Chondrocyte (in vitro differentiated cells): ENCODE data around the gene ACTR6. TPM values are rescaled to one million over a fixed set of nuclear protein-coding genes. Genes with fewer than 3 reads are reported as not detected.

Experiments used
- DNase-seq: peaks from one replicate; pipeline ENCODE4 v3.0.0; 2021; ENCODE audit warnings: mixed read lengths, low spot score
- H3K27ac Mint-ChIP-seq: one replicate; pipeline ENCODE4 v1.8.0; 2021; ENCODE audit warnings: mild to moderate bottlenecking, moderate library complexity, mixed read lengths; ENCODE audit not compliant: unreplicated experiment
- H3K27me3 Mint-ChIP-seq: 2 replicates; pipeline ENCODE4 v1.8.0; 2021; ENCODE audit warnings: low read depth, mixed read lengths
- H3K36me3 Mint-ChIP-seq: 2 replicates; pipeline ENCODE4 v1.8.0; 2021; ENCODE audit warnings: low read depth, mixed read lengths
- H3K4me1 Mint-ChIP-seq: 2 replicates; pipeline ENCODE4 v1.8.0; 2021; ENCODE audit warnings: low read depth, mild to moderate bottlenecking, mixed read lengths
- H3K4me3 Mint-ChIP-seq: one replicate; pipeline ENCODE4 v1.8.0; 2021; ENCODE audit warnings: mild to moderate bottlenecking, moderate library complexity, mixed read lengths; ENCODE audit not compliant: unreplicated experiment
- H3K9me3 Mint-ChIP-seq: 2 replicates; pipeline ENCODE4 v1.8.0; 2021; ENCODE audit warnings: low read depth, mixed read lengths
- total RNA-seq: library from RNA; stranded (reverse); gene quantifications from 3 replicates; pipeline ENCODE4 v1.2.1, GENCODE V29; 2021
- TF ChIP-seq, protein P1 (sequence below): fragments of 200-600 bp; sonication (generic); IDR thresholded peaks from 2 replicates; pipeline ENCODE4 v1.5.0; 2021; ENCODE audit warnings: antibody characterized with exemption, mild to moderate bottlenecking, moderate library complexity

ACTR6 gene
- total RNA-seq, 1 donor from 2014 or later: 20.7 TPM

DNA sequence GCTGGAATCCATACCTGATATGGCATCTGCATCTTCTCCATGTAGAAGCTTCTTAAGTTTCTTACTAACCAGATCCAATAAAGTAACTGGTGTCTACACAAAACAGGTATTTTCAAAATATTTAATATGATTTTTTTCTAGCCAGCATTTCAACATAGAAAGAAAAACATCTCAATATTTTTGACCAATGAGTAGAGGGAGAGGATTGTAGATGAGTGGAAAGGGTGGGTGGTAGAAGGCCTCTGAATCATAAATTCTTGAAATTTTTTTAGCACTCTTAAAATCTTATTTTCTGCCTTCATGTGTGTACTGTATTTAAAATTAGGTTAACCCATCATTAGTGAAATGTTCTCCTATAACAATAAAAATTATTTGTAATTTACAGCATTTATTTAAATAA, 48.3 kb downstream of the ACTR6 start:
- TF ChIP-seq, protein P1, sequence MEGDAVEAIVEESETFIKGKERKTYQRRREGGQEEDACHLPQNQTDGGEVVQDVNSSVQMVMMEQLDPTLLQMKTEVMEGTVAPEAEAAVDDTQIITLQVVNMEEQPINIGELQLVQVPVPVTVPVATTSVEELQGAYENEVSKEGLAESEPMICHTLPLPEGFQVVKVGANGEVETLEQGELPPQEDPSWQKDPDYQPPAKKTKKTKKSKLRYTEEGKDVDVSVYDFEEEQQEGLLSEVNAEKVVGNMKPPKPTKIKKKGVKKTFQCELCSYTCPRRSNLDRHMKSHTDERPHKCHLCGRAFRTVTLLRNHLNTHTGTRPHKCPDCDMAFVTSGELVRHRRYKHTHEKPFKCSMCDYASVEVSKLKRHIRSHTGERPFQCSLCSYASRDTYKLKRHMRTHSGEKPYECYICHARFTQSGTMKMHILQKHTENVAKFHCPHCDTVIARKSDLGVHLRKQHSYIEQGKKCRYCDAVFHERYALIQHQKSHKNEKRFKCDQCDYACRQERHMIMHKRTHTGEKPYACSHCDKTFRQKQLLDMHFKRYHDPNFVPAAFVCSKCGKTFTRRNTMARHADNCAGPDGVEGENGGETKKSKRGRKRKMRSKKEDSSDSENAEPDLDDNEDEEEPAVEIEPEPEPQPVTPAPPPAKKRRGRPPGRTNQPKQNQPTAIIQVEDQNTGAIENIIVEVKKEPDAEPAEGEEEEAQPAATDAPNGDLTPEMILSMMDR: no peak
- no peak for DNase-seq
- no peaks in the 10 kb centered on the region for H3K27me3 Mint-ChIP-seq
- H3K36me3 Mint-ChIP-seq: no peaks in the 10 kb centered on the region
- H3K9me3 Mint-ChIP-seq: no peaks in the 10 kb centered on the region
- no peak overlapping the region for H3K27ac Mint-ChIP-seq
- no peak overlapping the region for H3K4me3 Mint-ChIP-seq
- peaks cover 8% of the 10 kb centered on the region for H3K4me1 Mint-ChIP-seq

DNA sequence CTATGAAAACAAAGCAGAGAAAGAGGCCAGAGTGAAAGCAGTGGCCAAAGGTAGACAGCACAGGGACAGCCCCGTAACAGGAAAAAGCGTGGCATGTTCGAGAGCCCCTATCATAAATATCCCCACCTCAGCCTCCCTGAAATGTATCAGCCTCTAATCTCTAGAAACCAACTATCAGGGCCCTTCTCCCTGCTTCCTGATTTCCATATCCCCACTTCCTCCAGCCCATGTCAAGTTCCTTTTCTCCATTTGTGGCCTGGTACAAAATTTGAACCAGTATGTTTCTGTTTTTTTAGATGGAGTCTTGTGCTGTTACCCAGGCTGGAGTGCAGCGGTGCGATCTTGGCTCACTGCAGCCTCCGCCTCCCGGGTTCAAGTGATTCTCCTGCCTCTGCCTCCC, 49.3 kb downstream of the ACTR6 start:
- Mint-ChIP-seq H3K4me3 (no peak overlapping the region), H3K27me3 (no peaks in the 10 kb centered on the region), H3K27ac (no peak overlapping the region), H3K9me3 (no peaks in the 10 kb centered on the region), H3K4me1 (peaks cover 8% of the 10 kb centered on the region), H3K36me3 (no peaks in the 10 kb centered on the region)
- no peak for DNase-seq
- TF ChIP-seq, protein P1: no peak

DNA sequence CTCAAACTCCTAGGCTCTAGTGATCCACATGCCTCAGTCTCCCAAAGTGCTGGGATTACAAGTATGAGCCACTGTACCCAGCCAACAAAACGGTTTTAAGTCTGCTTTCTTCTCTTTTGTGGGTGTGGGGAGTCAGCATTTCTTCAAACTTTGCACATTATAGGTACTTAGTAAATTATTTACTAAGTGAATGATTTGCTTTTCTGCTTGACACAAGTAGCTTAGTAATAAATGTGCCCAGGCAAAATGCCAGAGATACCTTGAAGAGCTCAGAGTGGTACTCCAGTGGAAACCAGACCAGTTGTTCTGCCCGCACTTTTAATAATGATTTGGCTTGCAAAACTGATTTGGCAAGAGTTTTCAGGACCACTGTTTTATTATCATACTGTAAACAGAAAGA, 51.3 kb downstream of the ACTR6 start:
- no peak overlapping the region for H3K4me3 Mint-ChIP-seq
- no peaks in the 10 kb centered on the region for H3K9me3 Mint-ChIP-seq
- H3K27me3 Mint-ChIP-seq: no peaks in the 10 kb centered on the region
- H3K36me3 Mint-ChIP-seq: no peaks in the 10 kb centered on the region
- H3K27ac Mint-ChIP-seq: no peak overlapping the region
- DNase-seq: no peak
- TF ChIP-seq, protein P1: no peak
- H3K4me1 Mint-ChIP-seq: peaks cover 8% of the 10 kb centered on the region

DNA sequence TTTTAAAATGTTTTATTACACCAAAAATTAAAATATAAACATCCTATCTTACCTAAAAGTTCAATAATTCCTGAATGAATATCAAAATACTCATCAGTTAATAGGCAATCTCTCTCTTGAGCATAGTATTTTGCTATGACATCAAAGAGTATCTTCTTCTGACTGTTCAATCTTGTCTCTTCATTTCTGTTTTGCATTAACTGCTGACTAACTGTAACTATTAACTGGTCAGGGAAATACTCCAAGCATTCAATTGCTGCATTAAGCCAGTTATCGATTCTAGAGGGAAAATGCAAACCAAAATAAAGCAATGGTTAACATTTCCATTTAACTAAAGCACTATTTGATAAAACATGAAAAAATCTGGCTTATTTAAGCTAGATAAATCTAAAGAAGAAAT, 52.8 kb downstream of the ACTR6 start:
- Mint-ChIP-seq H3K27ac (no peak overlapping the region), H3K4me1 (peaks cover 6% of the 10 kb centered on the region), H3K4me3 (no peak overlapping the region), H3K36me3 (no peaks in the 10 kb centered on the region), H3K27me3 (no peaks in the 10 kb centered on the region), H3K9me3 (peaks cover 5% of the 10 kb centered on the region)
- TF ChIP-seq, protein P1: no peak
- DNase-seq: no peak

DNA sequence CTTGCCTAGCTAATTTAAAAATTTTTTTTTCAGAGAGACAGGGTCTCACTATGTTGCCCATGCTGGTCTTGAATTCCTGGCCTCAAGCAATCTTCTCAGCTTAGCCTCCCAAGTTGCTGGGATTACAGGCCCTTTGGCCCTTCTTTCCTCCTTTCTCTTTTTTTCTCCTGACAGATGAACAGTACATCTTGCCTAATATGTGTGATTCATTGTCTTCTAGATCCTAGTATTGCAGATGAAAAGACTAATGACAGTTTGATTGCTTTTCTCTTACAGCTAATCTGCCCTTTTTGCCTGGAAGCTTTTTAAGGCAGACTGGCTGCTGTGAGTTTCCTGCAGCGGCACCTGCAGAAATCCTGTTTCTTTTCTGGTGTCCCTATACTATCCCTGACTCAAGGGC, 54.3 kb downstream of the ACTR6 start:
- no peaks in the 10 kb centered on the region for H3K36me3 Mint-ChIP-seq
- H3K4me3 Mint-ChIP-seq: no peak overlapping the region
- H3K4me1 Mint-ChIP-seq: no peaks in the 10 kb centered on the region
- no peaks in the 10 kb centered on the region for H3K27me3 Mint-ChIP-seq
- DNase-seq: no peak
- no peak overlapping the region for H3K27ac Mint-ChIP-seq
- H3K9me3 Mint-ChIP-seq: peaks cover 5% of the 10 kb centered on the region
- TF ChIP-seq, protein P1: no peak
